Measurements from ENCODE around the gene ADPRHL1.
"Not testable (repeated sequence)": the region's sequence is repeated elsewhere in the genome, so short reads cannot be mapped to it uniquely, and the experiment has no call there.

The ADPRHL1 gene

DNA sequence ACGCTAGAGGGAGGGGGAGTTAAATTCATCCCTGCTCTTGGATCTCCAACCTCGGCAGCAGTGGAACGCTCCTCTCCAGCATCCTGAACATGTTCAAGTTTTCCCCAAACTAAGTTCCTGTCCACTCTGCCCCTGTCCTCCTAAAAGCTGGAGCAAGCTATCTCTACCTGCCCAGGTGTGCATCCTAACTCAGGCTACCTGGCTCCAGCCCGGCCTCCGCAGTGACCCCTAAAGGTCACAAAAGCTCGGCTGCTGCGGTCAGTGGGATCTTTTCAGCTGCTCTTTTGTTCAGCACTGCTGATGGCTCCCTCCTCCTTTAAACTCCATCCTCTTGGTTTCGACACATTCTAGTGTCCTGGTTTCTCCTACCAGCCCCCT, 35.9 kb upstream of the ADPRHL1 start:
- Mint-ChIP-seq H3K4me1 (peaks cover 52% of the 10 kb centered on the region), H3K9me3 (no peaks in the 10 kb centered on the region), H3K36me3 (peaks cover 17% of the 10 kb centered on the region), H3K27ac (peak overlapping the region; percentile 77), H3K4me3 (peak overlapping the region; percentile 83)
- ATAC-seq (no peak), DNase-seq (ENCODE audit: low spot score in 2 of 2) (peak in 1 of 2 donors; percentile 42)

DNA sequence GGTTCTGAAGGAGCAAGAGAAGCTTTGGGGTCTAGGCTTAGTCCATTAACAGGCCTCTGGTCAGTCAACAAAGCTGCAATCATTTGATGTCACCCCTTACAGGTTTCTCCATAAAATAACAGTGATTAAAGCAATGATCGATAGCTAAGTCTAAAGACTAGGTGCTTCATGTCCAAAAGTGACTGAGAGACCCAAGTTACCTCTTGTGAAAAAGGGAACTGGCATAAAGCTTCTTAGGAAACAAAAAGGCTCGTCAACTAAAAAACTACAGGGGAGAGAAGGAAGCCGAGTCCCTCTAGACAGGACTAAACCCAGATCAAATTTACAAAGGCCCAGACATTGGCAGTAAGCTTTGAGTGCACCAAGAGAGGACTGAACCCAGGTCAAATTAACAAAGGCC, 35.0 kb upstream of the ADPRHL1 start:
- ATAC-seq (no peak), DNase-seq (ENCODE audit: low spot score in 2 of 2) (peak in 1 of 2 donors; percentile 26)
- no peaks in the 10 kb centered on the region for H3K9me3 Mint-ChIP-seq
- H3K36me3 Mint-ChIP-seq: peaks cover 13% of the 10 kb centered on the region
- peak overlapping the region; percentile 23 for H3K4me3 Mint-ChIP-seq
- H3K27ac Mint-ChIP-seq: no peak overlapping the region
- H3K4me1 Mint-ChIP-seq: peaks cover 52% of the 10 kb centered on the region

DNA sequence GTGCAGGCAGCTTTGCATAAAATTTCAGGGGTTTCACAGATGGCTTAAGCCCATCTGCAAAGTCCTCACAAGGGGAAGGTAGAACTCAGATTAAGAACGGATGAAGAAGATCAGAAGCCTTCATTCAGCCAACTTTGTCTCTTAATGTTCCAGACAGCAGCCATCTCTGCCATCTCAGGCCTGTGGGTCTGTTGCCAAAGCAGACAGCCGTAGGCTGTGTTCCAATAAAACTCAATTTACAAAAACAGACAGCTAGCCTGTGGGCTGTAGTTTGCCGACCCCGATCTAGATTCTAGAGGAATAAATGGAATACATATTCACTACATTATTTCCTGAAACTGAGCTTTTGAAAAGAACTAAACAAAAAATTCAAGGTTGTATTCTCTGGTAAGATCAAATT, 33.4 kb upstream of the ADPRHL1 start:
- Mint-ChIP-seq H3K9me3 (no peaks in the 10 kb centered on the region), H3K4me1 (peaks cover 50% of the 10 kb centered on the region), H3K27ac (no peak overlapping the region), H3K36me3 (peaks cover 10% of the 10 kb centered on the region), H3K4me3 (no peak overlapping the region)
- DNase-seq (ENCODE audit: low spot score in 2 of 2): peak in 1 of 2 donors; percentile 12
- no peak for ATAC-seq

DNA sequence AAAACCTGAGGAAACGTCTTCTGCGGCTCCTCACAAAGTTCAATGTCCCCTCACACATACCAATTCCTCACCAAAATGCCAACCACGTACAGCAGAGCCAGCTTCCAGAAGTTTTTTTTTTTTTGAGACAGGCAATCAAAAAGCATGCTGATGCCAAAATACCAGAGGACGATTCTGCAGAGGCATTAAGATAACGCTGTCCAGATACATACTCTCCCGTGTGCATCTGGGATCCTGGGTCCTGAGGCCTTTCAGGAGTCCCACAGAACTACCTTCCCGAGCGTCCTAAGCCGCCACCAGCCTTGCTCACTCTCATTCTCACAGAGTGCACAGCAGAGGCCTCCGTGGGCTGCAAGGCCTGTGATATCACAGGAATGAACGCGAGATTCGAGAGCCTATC, 32.3 kb upstream of the ADPRHL1 start:
- Mint-ChIP-seq H3K4me3 (no peak overlapping the region), H3K4me1 (peaks cover 50% of the 10 kb centered on the region), H3K9me3 (no peaks in the 10 kb centered on the region), H3K27ac (no peak overlapping the region), H3K36me3 (peaks cover 7% of the 10 kb centered on the region)
- DNase-seq (ENCODE audit: low spot score in 2 of 2) (no peak), ATAC-seq (no peak)

DNA sequence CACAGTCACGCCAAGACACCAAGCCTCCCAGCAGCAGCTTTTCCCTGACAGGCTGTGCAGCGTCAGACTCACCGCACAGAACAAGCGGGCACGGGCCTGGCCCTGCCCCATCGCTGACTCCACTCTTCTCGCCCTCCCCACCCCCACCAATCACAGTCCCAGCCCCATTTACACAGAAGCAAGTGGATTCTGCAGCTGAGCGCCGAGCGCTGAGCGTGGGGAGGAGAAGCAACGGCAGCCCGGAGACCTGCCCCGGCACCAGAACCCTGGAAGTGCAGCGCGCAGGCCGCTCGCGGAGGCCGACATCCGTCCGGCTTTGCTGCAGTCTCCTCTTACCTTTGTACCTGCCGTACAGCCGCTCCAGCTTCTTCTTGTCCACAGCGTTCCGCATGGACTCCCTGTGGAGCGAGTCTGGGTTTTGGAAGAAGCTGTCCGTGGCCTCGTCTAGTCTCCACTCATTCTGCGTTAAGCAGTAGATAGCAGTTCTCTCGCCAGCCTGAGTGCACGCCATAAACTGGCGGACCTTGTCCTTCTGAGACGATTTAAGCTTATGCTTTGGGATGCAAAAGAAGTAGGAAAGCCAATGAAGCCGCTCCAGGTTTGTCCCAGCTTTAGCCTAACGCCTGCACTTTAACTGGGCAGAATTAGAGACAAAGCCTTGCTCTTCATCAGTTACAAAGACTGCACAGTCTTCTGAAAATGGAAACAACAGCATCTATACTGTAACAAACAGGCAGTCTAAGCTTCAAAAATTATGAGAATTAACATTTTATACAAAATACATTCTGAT, 30.4 kb upstream of the ADPRHL1 start:
- Mint-ChIP-seq H3K4me3 (no peak overlapping the region), H3K36me3 (peaks cover 17% of the 10 kb centered on the region), H3K27ac (no peak overlapping the region), H3K4me1 (peaks cover 35% of the 10 kb centered on the region), H3K9me3 (no peaks in the 10 kb centered on the region)
- ATAC-seq: no peak
- DNase-seq (ENCODE audit: low spot score in 2 of 2): no peak

DNA sequence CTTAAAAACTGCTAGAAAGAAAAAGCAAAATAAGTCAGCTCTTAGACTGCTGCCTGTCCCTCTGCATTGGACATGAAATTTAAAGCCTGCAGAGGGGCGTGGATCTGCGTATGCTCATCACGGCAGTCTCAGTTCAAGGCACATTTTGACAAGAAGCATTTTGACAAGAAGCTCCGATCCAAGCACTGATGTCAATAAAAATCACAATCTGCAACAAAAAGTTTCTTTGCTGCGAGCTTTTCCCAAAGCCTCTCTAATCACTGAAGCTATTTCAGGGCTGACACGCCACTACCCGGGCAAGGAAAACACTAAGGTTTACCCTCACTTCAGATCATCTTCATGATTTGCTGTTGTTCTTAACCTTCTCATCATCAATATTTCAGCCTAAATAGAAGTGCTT, 29.8 kb upstream of the ADPRHL1 start:
- H3K27ac Mint-ChIP-seq: no peak overlapping the region
- peaks cover 29% of the 10 kb centered on the region for H3K4me1 Mint-ChIP-seq

DNA sequence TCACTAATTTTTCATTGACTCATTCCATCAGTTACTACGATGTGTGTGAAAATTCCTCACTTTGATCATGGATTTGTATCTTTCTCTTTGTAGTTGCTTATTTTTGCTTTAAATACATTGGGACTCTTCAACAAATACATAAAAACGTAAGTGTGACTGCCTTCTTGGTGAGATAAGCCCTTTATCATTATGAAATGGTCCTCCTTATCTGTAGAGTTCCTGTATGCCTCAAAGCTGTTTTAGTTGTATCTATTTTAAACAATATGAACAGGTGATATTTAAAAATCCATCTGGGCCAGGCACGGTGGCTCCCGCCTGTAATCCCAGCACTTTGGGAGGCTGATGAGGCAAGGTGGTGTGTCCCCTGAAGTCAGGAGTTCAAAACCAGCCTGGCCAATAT, 25.9 kb upstream of the ADPRHL1 start:
- ATAC-seq: no peak
- Mint-ChIP-seq H3K4me1 (peaks cover 11% of the 10 kb centered on the region), H3K9me3 (no peaks in the 10 kb centered on the region), H3K36me3 (peaks cover 43% of the 10 kb centered on the region), H3K27ac (no peak overlapping the region), H3K4me3 (no peak overlapping the region)
- no peak for DNase-seq (ENCODE audit: low spot score in 2 of 2)

More for the DNA sequence above, 29.8 kb upstream of the ADPRHL1 start:
- H3K36me3 Mint-ChIP-seq: peaks cover 24% of the 10 kb centered on the region
- no peaks in the 10 kb centered on the region for H3K9me3 Mint-ChIP-seq
- ATAC-seq (no peak), DNase-seq (ENCODE audit: low spot score in 2 of 2) (no peak)
- H3K4me3 Mint-ChIP-seq: no peak overlapping the region

DNA sequence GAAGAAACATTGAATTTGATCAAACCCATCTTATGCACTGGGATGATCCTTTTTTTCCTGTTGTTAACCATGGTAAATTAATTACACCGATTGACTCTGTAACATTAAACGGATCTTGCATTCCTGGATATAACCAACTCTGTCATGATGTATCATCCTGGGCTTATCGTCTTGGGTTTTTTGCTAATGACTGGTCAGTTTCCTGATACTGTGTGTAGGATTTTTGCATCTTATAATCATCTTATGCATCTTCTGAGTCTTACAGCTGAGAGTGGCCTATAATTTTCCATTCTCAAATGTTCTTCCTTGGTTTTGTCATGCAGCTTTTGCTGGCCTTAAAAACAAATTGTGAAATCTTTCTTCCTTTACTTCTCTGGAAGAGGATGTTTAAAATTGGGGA, 24.4 kb upstream of the ADPRHL1 start:
- Mint-ChIP-seq H3K4me3 (no peak overlapping the region), H3K27ac (no peak overlapping the region), H3K4me1 (peaks cover 4% of the 10 kb centered on the region), H3K36me3 (peaks cover 57% of the 10 kb centered on the region), H3K9me3 (no peaks in the 10 kb centered on the region)
- ATAC-seq (no peak), DNase-seq (ENCODE audit: low spot score in 2 of 2) (no peak)

DNA sequence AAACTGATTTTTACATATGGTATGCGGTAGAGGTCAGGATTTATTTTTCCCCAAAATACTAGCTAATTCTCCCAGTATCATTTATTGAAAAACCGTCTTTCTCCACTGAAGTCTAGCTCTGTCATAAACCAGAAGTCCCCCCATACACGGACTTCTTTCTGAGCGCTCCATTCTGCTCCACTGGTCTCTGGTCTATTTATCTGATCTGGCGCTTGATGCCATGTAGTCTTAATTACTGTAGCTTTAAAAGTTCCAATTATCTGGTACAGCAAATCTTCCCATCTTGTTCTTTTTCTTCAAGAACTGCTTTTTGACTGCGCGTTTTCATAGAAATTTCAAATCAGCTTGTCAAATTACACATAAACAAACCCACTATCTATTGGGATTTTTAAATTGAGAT, 23.5 kb upstream of the ADPRHL1 start:
- Mint-ChIP-seq H3K27ac (no peak overlapping the region), H3K36me3 (peaks cover 65% of the 10 kb centered on the region), H3K9me3 (no peaks in the 10 kb centered on the region), H3K4me1 (peaks cover 4% of the 10 kb centered on the region), H3K4me3 (no peak overlapping the region)
- ATAC-seq: no peak
- no peak for DNase-seq (ENCODE audit: low spot score in 2 of 2)

DNA sequence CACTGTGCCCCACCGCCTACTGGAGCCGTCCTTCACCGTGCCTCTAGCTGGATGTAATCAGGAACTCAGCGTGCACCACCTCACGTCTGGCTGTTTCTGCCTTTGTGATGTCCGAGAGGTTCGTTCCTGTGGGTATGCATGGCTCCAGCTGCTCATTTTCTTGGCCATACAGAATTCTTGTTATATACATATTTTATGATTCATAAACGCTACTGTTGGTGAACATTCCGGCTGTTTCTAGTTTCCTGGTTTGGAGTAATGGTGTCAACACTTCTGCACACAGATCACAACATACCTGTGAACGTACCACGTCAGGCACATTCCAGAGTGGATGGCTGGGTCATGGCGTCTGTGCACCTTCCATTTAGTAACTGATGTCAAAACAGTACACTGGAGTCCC, 22.6 kb upstream of the ADPRHL1 start:
- no peak for DNase-seq (ENCODE audit: low spot score in 2 of 2)
- Mint-ChIP-seq H3K4me3 (no peak overlapping the region), H3K27ac (no peak overlapping the region), H3K9me3 (no peaks in the 10 kb centered on the region), H3K4me1 (peaks cover 11% of the 10 kb centered on the region), H3K36me3 (peaks cover 71% of the 10 kb centered on the region)
- no peak for ATAC-seq

DNA sequence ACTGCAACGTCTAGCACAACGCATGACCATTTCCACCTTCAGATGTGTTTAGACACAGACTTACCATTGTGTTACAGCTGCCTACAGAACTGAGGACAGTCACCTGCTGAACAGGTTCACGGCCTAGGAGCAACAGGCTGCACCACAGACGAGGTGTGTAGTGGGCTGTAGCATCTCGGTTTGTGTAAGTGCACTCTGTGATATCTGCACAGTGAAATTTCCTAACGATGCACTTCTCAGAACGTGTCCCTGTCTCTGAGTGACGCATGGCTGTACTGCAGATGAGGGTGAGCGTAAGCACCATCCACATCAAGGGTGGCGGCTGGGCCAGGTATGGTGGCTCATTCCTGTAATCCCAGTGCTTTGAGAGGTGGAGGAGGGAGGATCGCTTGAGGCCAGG, 22.0 kb upstream of the ADPRHL1 start:
- H3K36me3 Mint-ChIP-seq: peaks cover 69% of the 10 kb centered on the region
- peaks cover 11% of the 10 kb centered on the region for H3K4me1 Mint-ChIP-seq
- ATAC-seq (no peak), DNase-seq (ENCODE audit: low spot score in 2 of 2) (no peak)
- no peak overlapping the region for H3K4me3 Mint-ChIP-seq
- no peak overlapping the region for H3K27ac Mint-ChIP-seq
- H3K9me3 Mint-ChIP-seq: no peaks in the 10 kb centered on the region

DNA sequence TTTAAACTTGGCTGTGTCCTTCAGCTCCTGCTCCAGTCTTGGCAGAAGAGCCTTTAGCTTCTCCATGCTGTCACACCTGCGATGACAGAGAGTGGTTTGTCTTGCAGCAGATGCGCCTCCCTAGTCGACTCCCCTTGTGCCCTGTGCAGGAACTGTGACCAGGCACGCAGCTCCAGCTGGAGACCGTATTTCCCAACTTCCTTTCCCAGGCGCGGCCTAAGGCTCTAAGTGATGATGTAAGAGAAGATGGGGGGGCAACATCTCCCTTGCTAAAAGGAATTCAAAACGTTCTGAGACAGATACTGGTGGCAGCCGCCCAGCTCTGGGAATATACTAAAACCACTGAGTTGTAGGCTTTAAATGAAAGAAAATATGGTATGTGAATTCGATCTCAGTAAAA, 20.9 kb upstream of the ADPRHL1 start:
- ATAC-seq: no peak
- DNase-seq (ENCODE audit: low spot score in 2 of 2): no peak
- H3K27ac Mint-ChIP-seq: no peak overlapping the region
- H3K4me1 Mint-ChIP-seq: peaks cover 11% of the 10 kb centered on the region
- H3K4me3 Mint-ChIP-seq: no peak overlapping the region
- peaks cover 64% of the 10 kb centered on the region for H3K36me3 Mint-ChIP-seq
- no peaks in the 10 kb centered on the region for H3K9me3 Mint-ChIP-seq

DNA sequence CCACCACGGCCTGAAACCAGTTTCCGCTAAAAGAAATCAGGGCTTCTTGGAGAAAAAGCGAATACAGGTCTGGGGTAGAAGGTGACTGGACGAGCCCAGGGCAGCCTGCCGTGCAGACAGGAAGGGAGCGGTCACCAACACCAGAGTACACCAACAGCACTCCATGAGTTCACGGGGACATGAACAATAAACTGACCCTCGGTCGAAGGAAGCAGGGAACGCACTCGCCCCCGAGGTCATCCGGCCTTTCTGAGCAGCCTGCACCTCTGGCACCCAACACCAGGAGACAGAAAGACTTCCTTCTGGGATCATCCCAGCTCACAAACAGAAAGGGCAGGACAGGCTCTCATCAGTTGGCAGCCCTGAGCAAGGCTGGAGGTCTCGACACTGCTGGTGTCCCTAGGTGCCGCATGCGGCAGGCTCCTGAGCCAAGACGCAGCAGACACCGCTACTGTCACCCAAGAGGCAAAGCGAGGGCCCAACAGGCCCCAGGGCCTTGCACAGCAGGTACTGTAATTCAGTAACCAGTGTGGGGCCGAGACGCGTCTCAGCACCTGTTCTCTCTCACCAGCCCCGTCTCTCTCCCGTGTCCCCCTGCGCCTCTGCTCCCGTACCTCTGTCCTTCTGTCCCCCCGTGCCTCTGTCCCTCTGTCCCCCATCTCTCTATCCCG, 19.2 kb upstream of the ADPRHL1 start:
- DNase-seq (ENCODE audit: low spot score in 2 of 2): no peak
- Mint-ChIP-seq H3K9me3 (no peaks in the 10 kb centered on the region), H3K36me3 (peaks cover 55% of the 10 kb centered on the region), H3K4me3 (no peak overlapping the region), H3K4me1 (peaks cover 11% of the 10 kb centered on the region), H3K27ac (peak overlapping the region; percentile 70)
- no peak for ATAC-seq

DNA sequence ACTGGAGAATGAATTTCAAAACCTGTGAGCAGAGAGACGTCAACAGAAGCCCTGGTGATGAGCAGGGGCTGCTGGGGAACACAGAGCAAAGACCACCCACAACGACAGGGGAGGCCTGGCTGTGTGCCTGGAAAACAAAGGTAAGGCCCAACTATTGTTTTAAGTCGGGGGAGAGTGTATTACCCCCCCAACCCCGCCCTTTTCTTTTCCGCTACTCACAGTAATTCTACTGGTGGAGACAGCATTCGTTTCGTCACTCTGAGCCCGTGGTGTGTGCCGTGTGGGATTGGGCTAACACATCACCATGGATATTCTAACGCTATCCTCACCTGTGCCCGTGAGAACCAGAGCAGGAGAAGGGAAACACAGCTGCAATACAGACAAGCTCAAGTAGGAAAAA, 18.6 kb upstream of the ADPRHL1 start:
- no peak for DNase-seq (ENCODE audit: low spot score in 2 of 2)
- no peak overlapping the region for H3K27ac Mint-ChIP-seq
- peaks cover 60% of the 10 kb centered on the region for H3K36me3 Mint-ChIP-seq
- no peaks in the 10 kb centered on the region for H3K9me3 Mint-ChIP-seq
- H3K4me1 Mint-ChIP-seq: peaks cover 11% of the 10 kb centered on the region
- H3K4me3 Mint-ChIP-seq: no peak overlapping the region
- ATAC-seq: no peak

DNA sequence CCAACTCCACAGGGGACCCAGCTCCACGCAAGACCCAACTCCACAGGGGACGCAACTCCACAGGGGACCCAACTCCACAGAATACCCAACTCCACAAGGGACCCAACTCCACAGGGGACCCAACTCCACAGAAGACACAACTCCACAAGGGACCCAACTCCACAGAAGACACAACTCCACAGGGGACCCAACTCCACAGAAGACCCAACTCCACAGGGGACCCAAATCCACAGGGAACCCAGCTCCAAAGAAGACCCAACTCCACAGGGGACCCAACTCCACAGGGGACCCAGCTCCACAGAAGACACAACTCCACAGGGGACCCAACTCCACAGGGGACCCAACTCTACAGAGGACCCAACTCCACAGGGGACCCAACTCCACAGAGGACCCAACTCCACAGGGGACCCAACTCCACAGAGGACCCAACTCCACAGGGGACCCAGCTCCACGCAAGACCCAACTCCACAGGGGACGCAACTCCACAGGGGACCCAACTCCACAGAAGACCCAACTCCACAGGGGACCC, 17.4 kb upstream of the ADPRHL1 start:
- H3K9me3 Mint-ChIP-seq; H3K4me3 Mint-ChIP-seq; DNase-seq (ENCODE audit: low spot score in 2 of 2); H3K27ac Mint-ChIP-seq; ATAC-seq: not testable (repeated sequence)
- Mint-ChIP-seq H3K4me1 (peaks cover 11% of the 10 kb centered on the region), H3K36me3 (peaks cover 56% of the 10 kb centered on the region)

DNA sequence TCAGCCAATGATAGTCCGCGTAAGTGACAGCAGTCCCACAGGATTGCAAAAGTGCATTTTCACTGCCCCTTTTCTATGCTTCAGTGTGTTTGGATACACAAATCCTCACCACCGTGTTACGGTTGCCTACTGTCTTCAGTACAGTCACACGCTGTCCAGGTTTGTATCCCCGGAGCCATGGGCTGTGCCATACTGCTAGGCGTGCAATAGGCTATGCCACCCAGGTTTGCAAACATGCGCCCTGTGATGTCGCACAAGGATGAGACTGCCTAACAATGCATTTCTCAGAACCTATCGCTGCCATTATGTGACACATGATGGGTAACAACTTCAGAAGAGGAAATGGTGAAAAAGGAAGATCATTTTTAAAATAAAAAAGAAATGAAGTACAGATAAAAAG, 16.8 kb upstream of the ADPRHL1 start:
- ATAC-seq (no peak), DNase-seq (ENCODE audit: low spot score in 2 of 2) (no peak)
- Mint-ChIP-seq H3K36me3 (peaks cover 53% of the 10 kb centered on the region), H3K4me3 (no peak overlapping the region), H3K27ac (no peak overlapping the region), H3K4me1 (peaks cover 11% of the 10 kb centered on the region), H3K9me3 (no peaks in the 10 kb centered on the region)
